Esophagus squamous epithelium (tissue), 4 donors: Measurements from ENCODE around the gene CDK11A. TPM values are rescaled to one million over a fixed set of nuclear protein-coding genes. Genes with fewer than 3 reads are reported as not detected.

Source experiments
- total RNA-seq, 4 donors: library from RNA; depleted of rRNA; stranded (reverse); fragments of >200 nt; gene quantifications; one replicate each; pipeline ENCODE4 v1.1.0, GENCODE V29; 2016

The CDK11A gene
- total RNA-seq, 4 donors from 2014 or later: 12.7 to 32.2 (median 22.4) TPM

Other genes with a start within 250 kb of the CDK11A start
- gene ATAD3A, start 212.2 kb downstream of the CDK11A start, total RNA-seq: 10 to 100 TPM; 27.0 to 53.8 (median 32.6) TPM
- 1 to 10 TPM in 1 of 4 donors, not detected in 3; 2.7 TPM for gene TMEM240, start 183.7 kb downstream of the CDK11A start, total RNA-seq
- 100 to 1,000 TPM in 3 of 4 donors, 10 to 100 TPM in 1; 98.4 to 125 (median 124) TPM for gene SSU72, start 149.5 kb downstream of the CDK11A start, total RNA-seq
- gene FNDC10, start 124.2 kb downstream of the CDK11A start, total RNA-seq: 10 to 100 TPM in 1 of 4 donors, 1 to 10 TPM in 3; 5.8 to 15.6 (median 7.9) TPM
- 10 to 100 TPM; 80.0 to 99.8 (median 96.6) TPM for gene MIB2, start 108.9 kb downstream of the CDK11A start, total RNA-seq
- 1 to 10 TPM in 3 of 4 donors, under 1 TPM in 1; 0.49 to 7.6 (median 2.7) TPM for gene MMP23B, start 92.2 kb downstream of the CDK11A start, total RNA-seq
- gene CDK11B, start 65.4 kb downstream of the CDK11A start, total RNA-seq: 10 to 100 TPM; 10.1 to 17.2 (median 13.7) TPM
- gene SLC35E2B, start 31.6 kb downstream of the CDK11A start, total RNA-seq: 10 to 100 TPM; 13.2 to 34.3 (median 25.7) TPM
- 10 to 100 TPM; 36.1 to 57.6 (median 39.5) TPM for gene NADK, start 54.1 kb upstream of the CDK11A start, total RNA-seq
- 100 to 1,000 TPM in 1 of 4 donors, 10 to 100 TPM in 3; 54.3 to 102 (median 74.7) TPM for gene GNB1, start 166.7 kb upstream of the CDK11A start, total RNA-seq
- under 1 TPM in 1 of 4 donors, not detected in 3; 0.57 TPM for gene CALML6, start 190.9 kb upstream of the CDK11A start, total RNA-seq
- gene TMEM52, start 194.9 kb upstream of the CDK11A start, total RNA-seq: 1 to 10 TPM; 1.1 to 3.6 (median 3.0) TPM